GM19328 (cell line): ENCODE measurements around the gene ZPLD1.

ENCODE experiments used
- ATAC-seq: cut with Tn5 transposase; IDR thresholded peaks from one replicate; pipeline ENCODE4 v1.9.1; 2021; ENCODE audit warnings: mild to moderate bottlenecking, moderate library complexity; ENCODE audit not compliant: unreplicated experiment

ZPLD1 gene

DNA sequence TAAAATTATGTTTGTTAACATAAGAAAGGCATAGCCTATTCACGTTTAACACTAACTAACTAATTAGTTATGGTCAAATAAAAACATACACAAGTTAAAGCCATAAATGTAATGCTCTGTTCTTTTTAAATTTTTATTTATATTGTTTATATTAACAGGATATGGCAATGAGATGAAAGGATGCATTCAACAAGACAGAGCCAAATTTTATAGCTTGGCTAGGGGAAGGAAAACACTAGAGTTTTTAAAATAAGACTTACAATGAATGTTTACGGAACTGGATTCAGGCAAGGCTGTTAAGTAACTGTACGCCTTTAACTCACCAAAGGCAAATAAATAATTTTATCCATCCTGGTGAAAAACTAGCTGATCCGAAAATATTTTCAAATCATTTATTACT, 86.4 kb downstream of the ZPLD1 start:
- ATAC-seq: no peak

DNA sequence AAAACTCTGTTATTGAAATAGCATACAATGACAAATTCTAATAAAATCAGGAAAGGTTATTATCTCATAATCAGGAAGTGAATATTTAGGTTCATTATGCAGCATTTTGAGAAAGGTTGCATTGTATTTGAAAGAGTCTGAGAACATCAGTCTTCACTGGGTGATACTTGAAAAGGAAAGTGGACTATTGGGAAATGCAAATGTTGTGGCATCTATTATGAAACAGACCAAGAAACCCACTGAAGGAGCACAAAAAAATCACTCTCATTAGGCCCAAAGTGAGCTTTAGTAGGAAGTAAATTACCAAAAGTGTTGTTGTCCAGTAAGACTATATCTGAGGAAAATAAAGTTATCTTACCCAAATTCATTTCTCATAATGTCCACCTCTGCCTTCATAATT, 90.8 kb downstream of the ZPLD1 start:
- peak; percentile 75 for ATAC-seq

GRCh38 chr3:102526865-102527264, 92.0 kb downstream of the ZPLD1 start:
- ATAC-seq: no peak

GRCh38 chr3:102528727-102529126, 93.9 kb downstream of the ZPLD1 start:
- ATAC-seq: no peak
